Fibroblast of skin of right quadriceps (primary cell): ENCODE measurements around the gene NFIX.
A peak's percentile ranks its signal among the peaks of the same experiment; 100 is the strongest.

Source experiments
- DNase-seq: peaks from one replicate; pipeline ENCODE4 v3.0.0-alpha.2; 2013

NFIX gene

DNA sequence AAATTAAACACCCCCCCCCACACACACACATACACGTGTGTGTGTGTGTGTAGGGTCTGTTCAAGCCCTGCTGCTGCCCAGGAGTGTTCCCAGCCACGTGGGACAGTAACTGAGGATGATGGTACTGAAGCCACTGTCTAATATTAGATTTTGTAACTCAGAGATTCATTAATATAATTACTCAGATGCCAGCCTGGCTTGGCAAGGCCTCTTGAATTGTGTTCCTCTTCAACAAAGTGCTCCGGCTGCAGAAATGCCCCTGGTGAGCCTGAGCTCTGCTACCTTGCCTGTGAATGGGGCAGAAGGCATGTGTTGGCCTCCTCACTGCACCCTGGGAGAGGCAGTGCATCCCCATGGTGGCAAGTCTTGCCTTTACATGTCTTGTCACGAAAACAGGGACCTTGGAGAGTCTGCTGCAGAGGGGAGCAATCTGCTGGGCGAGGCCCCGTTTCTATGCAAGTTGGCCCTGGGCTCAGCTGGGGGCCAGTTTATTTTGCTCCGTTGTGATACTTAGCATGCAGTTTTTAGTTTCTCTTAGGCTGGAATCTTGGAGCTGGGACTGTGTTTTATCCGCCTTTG is 44.0 kb downstream of the NFIX start:
- DNase-seq = no peak

DNA sequence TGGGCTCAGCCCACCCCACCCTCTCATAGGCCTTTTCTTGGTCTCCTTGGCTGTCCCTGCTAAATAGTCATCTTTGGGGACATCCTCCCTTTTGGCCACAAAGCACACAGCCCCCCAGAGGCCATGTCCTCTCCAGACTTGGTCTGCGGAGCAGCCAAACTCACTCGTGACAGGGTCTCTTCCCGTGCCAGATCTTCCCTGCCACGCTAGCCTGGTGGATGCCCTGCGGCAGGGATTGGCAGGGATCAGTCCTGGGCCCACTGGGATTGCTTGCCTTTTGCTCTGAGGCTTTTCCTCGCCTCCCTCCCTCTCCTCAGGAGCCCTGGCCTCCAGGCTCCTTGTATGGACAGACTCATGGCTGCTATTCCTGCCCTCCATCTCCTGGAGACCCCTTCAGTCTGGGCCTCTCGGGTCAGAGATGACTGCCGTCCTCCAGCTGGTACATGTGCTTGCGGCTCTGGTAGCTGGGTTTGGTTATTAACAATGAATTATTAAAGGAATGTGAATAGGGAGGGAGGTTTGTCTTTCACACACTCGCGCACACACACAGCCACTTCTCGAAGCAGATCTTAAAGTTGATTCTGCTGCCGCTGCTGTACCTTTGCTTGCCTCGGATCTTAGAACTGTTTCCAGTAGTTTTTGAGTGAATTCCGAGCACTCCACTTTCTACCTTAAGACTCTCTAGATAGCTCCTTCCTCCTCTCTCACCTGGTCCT is 45.1 kb downstream of the NFIX start:
- DNase-seq = no peak

DNA sequence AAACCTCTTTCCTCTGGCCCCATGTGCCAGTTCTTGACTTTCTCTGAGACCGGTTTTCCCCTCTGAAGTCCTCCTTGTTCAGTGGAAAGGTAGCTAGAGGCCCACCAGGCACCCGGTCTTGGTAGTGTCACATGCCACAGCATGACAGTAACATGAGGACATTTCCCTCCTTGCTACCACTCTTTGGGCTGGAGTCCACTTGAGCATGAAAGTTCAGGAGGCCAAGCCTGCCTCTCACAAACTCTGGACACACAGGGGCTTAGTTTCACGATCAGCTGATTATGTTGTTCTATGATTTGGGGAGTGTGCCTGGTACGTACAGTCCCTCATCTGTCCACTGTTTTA is 45.6 kb downstream of the NFIX start:
- no peak for DNase-seq

DNA sequence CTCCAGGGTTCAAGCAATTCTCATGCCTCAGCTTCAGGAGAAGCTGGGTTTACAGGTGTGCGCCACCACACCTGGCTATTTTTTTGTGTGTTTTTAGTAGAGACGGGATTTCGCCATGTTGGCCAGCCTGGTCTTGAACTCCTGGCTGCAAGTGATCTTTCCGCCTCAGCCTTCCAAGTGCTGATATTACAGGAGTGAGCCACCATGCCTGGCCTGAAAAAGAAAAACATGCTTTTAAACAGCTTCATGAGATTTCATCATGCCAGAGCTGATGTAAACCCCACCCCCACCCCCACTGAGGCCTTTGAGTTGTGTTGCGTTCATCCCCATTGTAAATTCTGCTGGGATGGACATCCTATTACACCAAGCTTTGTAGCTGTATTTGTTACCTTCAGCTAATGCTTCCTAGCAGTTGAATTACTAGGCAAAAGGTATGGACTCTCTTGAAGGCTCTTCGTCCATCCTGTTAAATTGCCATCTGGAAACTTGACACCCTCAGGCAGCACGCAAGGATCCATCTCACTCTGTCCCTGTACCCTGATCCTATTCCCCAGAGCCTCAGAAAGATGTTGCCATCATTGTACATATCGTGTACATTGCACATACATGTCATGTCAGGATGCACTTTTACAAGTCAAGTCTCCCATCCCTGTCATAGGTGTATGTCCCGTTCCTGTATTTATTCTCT is 47.3 kb downstream of the NFIX start:
- DNase-seq = peak; percentile 74

DNA sequence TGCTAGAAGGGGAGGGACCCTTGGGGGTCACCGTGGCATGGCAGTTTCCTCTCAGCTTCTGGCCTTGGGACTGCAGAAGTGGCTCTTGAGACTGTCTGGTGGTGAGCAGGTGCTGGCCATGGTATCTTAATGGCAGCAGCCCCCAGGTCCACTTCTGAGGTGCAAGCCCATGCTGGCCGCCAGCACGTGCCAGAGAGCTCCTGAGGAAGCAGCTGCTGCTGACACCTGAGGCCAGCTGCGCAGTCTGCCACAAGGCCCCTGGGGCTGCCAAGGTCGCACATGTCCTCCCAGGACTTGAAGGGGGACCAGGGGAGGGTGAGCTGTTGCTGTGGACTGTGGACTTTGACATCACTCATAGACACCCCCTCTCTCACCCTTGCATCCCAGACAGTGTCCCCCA is 48.0 kb downstream of the NFIX start:
- DNase-seq = no peak

DNA sequence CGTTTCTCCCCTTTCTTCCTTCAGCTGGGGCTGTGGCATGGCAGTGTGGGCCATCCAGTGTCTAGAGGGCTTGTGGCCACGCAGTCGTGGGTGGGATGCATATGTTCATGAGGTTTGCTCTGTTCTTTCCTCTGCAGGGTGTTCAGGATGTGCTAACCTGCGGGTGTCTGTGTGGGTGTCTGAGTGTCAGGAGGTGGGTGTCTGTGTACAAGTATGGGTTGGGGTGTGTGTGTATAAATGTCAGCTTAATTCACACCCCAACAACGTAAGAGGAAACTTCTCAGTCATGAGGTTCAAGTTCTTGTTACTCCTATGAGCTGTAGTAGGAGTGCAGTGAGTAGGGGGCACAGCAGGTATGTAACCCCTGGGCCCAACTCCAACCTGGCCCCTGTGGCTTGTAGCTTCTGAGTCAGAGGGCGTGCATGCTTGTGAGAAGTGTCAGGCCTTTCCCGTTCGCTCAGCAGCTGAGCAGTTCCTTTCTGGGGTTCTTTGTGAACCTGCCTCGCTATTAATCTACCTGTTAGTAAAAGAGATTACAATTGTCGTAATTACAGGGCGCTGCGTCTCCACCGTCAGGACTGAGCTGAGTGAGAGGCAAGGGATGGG is 49.1 kb downstream of the NFIX start:
- peak; percentile 29 for DNase-seq

DNA sequence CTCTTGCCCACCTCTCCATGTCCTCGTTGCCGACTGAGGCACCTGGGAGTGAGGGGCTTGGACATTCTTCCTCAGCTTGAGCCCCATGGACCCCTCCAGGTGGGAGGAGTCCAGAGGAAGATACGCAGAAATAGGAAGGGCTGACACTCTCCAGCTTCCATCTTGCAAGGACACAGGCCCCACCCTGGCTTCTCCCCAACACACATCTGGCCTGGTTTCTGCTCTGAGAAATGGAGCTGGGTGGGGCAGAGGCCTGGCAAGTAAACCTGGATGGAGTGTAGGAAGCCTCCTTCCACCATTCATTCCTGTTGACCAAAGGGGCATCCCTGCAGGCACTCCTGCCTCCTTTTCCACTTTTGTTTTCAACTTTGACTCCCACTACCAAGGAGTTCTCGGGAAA is 50.5 kb downstream of the NFIX start:
- DNase-seq = no peak

DNA sequence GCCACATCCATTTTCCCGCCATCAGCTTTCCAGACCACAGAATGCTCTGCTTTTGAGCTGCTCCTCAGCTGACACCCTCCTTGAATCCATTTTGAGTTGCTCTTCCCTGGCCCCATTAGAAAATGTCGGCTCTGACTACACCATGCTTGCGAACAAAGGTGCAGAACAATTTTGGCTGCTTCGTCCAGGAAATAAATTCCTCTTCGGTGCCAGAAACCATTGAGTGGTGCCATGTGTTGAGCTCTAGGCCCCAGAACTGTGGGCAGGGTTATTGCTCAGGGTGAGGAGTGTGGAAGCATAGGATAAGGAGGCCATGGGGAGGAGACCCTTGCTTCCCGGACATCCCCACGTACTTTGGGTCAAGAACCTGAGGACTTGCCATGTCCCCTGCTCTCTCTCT is 52.1 kb downstream of the NFIX start:
- DNase-seq = no peak

DNA sequence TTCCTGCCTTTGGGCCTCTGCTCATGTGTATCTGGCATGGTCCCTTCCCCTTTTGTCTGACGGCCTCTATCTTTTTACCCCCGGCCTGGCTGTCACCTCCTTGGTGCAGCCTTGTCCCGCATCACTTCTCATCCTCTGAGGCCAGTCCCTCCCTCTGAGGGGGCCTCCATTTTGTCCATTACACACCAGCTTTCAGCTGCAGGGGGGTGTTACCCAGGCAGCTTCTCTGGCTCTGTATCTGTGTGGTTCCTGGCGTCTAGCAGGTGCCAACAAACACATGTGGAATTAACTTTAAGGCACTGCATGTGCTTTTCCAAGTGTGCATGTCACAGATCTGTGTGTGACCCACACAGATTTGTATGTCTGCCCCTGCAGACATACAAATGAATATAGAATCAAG is 55.0 kb downstream of the NFIX start:
- DNase-seq = no peak

DNA sequence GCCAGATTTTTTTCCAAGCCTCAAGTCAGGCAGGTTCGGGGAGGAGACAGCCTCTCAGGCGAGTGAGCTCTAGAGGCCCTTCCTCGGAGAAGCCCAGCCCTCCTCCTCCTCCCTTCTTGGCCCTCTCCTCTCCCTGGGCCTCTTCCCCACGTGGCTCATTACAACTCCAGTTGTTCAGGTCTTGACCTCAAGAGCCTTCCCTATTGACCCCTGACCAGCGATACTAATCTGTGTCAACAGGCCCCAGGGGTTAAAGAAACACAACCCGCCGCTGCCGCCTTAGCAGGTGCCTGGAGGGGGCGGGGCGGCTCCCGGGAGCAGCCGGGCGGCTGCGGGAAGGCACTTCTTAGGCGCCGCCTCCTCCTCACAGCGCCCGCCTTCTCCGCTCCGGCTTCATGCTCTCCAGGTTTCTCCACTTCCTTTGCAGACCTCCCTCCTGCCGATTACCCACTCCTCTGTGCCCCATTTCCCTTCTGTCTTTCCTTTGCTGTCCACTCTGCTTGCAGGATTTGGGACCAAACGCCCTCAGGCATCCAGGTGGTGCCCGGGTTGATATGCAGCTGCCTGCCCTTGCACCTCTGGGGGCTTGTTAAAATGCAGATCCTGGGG is 56.4 kb downstream of the NFIX start:
- peak; percentile 28 for DNase-seq

DNA sequence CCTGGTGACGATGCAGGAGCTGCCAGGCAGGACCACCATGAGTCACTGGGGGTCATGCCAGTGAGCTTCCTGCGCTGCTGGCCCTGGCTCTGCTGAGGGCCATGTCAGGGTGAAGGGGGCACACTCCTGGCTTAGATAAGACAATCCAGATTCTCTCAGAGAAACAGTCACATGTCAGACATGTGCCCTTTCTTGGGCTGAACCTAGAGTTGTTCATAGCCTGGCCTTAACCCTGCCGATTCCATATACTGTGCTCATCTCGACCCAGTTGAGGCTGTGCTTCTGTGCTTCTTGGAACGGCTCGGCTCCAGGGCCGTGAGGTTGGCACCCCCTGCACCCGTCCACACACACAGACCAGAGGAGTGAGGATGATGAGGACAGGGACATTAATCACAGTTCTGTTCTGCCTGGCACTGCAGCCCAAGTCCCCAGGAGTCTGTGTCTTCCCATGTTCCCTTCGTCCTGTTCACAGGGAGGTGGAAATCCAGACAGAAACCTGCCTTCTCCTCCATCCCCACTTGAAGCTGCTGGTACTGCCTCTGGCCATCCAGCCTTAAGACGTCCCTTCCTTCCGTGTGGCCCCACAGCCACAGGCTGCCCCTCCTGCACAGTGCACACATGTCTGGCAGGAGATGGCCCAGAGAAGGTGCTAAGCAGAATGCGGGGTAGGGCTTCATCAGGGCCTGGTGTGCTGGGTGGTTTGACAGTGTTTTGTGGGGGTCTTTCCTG is 57.3 kb downstream of the NFIX start:
- DNase-seq = no peak

DNA sequence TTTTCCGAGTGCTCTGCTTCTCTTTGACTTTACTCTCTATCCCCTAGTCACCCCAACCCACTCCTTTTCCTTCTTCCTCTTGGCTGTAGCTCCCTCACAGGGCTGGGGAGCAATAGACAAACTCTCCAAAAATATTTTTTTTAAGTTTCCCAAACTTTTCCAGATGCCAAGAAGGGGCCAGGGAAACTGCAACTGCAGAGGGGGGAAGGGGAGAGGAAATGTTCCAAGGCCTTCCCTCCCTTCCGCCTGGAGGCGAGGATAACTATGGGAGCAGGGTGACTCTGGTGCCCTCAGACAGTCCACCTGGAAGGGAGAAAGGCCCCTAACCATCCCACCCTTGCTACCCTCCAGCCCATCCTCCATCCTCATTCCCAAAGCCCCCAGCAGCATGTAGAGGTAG is 58.0 kb downstream of the NFIX start:
- DNase-seq = peak; percentile 61

DNA sequence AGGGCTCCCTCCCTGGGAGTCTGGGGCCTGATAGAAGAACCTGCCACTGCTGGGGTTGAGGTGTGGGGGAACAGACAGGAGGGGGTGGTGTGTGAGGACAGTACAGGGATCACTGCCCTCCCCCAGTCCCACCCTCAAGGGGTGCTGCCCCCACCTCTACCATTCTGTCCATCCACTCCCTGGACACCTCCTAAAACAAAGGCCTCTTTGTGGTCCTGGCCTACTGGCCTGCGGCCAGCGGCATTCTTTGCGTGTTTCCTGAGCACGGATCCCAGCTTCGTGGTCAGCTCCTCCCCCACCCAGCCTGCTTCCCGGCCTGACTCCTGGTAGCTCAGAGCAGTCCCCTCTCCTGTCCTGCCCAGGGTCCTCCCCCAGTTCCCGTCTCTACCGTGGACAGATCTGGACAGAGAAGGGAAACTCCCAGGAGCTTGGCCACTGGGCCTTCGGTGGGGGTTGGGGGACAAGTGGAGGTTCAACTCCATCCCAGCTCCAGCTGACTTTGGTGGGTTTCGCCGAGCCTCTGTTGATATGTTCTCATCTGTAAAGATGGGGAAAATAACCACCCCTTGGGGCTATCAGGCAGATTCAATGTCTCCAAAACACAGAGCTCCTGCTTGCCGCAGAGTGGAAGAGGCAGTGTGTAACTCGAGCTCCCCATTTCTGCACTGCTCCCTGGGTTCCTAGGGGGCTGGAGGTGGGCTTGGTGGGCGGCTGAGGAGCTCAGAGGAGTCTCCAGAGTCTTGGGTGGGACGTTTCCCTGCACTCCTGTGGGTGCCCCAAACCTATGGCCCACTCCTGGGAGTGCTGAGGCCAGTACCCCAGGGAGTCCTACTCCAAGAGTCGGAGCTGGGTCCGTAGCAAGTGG is 58.7 kb downstream of the NFIX start:
- peak; percentile 95 for DNase-seq

DNA sequence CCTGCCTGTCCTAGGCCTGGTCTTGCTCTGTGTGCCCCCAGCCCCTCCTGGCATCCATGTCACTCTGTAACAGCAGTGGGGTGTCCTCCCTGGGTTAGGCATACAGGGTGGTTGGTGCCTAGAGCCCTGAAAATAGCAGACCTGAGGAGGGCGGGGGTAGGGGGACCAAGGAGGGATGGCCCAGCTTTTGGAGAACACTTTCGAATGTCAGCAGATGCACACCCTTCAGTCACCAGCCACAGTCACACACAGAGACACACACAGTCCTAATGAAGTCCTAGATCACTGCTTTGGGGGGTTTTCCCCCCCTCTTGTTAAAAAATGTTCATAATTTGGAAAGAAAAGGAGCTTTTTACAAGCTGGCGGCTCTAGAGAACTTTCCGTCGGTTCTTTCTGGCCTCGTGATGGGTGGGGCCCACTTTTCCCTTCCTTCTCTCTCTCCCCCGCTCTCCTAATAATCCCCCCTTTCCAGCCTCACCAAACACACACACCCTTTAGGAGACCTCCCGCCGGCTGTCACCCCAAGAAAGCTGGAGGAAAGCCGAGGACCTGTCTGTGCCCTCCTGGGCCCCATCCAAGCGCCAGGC is 59.4 kb downstream of the NFIX start:
- DNase-seq = no peak

DNA sequence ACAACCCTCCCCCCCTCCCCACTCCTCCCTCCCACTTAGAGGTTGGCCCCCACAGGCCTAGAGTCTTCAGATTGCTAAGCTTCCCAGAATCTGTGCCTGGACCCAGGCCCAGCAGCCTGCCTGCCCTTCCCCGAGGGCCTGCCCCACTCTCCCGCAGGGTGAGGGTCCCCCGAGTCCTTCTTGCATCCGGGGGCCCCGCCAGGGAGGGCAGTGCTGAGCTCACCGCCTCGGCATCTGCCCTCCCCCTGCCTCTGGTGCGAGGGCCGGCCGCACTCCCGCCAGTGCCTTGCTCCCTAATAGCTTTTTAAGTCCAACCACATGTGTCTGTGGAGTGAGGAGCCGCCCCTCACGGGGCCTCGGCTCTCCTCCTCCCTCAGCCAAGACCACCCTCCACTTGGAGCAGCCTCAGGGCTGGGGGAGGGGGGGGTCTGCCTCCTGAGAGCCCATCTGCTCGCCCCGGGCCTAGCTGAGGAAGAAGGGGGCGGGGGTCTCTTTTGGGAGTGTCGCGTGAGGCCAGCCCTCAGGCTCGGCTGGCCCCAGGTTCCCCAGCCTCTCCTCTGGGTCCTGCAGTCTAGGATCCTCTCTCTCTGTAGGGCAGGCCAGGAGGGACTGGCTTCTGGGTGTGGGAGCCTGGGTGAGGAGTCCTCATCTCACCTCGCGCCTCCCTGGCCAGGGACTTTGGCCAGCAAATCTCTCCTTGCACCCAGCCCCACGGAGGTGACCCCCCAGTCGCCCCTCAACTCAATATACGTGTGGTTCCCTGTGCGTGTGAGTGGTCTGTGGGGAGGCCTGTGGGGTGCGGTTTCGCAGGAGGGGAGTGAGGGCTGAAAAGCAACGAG is 60.2 kb downstream of the NFIX start:
- DNase-seq = peak; percentile 96

DNA sequence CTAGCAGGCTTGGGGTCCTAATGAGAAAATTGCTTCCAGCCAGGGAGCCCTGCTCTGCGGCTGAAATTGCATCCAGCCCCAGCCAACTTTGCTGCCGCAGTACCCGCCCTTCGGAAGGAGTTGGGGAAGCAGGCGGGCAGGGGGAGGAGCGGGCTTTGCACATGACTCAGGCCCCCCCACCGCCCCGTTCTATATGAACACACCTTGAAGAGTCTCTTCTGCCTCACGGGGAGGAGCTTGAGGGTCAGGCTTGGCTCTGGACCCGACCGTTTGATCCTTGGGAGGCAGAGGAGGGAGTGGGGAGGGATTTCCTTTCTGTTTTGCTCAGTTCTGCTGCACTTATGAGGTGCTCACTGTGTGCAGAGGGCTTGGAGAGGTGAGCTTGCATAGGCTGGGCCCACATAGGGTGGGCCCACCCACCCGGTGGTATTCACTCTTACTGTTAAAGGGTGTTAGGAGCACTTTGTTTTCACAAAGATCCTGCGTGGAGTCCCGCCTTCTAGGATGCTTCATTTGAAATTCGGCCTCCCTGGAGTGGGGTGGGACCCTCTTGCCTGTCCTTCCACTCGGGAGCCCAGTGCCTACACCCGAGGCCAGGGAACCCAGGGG is 60.9 kb downstream of the NFIX start:
- peak; percentile 93 for DNase-seq

DNA sequence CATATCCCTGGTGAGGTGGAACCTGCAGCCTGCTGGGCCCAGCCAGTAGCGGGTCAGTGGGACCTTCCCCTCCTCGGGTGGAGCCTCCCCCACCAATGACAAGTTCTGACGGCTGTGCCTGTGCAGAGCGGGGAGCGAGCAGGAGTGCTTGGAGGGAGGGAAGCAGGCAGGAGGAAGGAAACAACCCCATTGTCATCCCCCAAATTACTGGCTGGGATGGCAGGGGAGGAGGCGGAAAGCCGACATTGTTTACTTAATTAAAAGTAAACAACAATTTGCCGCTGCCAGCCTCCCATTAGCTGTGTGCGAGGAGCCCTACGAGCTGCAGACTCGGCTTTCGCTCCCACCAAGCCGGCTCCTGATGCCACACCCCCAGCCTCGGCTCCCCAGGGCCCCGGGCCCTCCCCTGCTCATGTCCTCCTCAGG is 61.9 kb downstream of the NFIX start:
- no peak for DNase-seq

DNA sequence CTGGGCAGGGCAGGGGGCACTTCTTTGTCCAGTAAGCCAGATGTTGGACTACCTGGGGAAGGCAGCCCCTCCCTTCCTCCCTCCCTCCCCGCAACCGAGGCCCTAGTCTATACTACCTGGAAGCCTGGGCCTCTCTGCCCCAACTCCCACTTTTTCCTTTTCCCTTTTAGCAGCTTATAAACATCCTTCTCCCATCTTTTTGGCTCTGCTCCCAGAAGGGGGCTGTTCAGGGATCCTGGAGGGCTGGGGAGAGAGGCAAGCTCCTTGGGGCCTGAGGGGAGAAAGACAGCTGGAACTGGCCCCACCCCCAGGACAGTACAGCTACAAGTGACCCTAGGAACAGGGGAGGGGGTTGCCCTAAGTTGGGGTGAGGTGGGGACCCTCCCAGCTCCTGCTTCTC is 62.5 kb downstream of the NFIX start:
- DNase-seq = peak; percentile 64

DNA sequence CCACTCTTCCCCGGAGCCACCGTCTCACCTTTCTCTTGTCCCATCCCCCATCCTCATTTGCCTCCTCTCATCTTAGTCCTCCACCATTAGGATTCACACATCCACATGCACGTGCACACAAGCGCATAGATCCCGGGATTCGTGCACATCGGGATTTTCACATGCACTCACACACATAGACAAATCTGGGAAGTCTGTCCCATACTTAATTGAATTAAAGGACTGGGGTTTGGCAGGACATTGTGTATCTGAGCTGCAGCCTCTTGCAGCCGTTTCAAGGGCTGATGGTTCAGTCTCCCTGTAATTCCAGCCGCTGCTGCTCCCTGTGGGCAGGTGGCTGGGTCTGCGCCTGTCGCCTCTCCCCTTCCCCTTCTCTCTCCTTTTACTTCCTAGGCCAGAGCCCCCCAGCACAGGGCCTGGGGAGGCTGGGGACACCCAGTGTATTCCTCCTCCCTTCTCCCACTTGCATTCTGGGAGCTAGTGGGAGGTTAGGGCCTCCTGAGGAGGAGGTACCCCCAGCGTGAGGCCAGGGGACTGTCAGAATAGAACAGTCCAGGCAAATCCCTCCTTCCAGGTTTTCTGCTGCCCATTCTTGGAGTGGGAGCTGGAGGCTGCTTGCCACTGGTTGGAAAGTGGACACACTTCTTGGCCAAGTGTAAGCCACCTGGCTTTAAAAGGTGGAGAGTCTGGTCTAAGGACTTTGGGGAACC is 63.8 kb downstream of the NFIX start:
- no peak for DNase-seq
